K562 (cell line): ENCODE results near the gene ADSS2. TPM values are rescaled to one million over a fixed set of nuclear protein-coding genes. Genes with fewer than 3 reads are reported as not detected.

Source experiments
- AFF4 ChIP-seq: sonication (generic); formaldehyde crosslinking; IDR thresholded peaks from 2 replicates; pipeline ENCODE4 v1.8.0; 2023; ENCODE audit warnings: mild to moderate bottlenecking, missing genetic modification reagents
- C11orf30 ChIP-seq: fragments of 450-650 bp; IDR thresholded peaks from 2 replicates; pipeline ENCODE4 v1.6.1; 2016; ENCODE audit warnings: low read depth, mild to moderate bottlenecking
- CXXC5 ChIP-seq: fragments of 250-450 bp; sonication (Bioruptor Pico); IDR thresholded peaks from 2 replicates; pipeline ENCODE4 v1.8.0; 2022; ENCODE audit warnings: inconsistent platforms, mild to moderate bottlenecking, moderate library complexity
- DDX20 ChIP-seq: fragments of 450-650 bp; IDR thresholded peaks from 2 replicates; pipeline ENCODE4 v1.6.1; 2016; ENCODE audit warnings: missing genetic modification characterization, low read depth, mild to moderate bottlenecking, missing compliant biosample characterization, moderate library complexity
- HINFP ChIP-seq: fragments of 450-650 bp; conservative IDR thresholded peaks from 2 replicates; pipeline ENCODE4 v1.6.1; 2016; ENCODE audit warnings: missing genetic modification characterization, low read depth, mild to moderate bottlenecking, control low read depth, missing compliant biosample characterization
- KAT2B ChIP-seq: IDR thresholded peaks from one replicate; pipeline ENCODE4 v1.6.1; 2012; ENCODE audit warnings: low read depth, mild to moderate bottlenecking, control low read depth, inconsistent platforms, low read length, moderate library complexity
- MTF1 ChIP-seq: fragments of 250-450 bp; sonication (Bioruptor Pico); IDR thresholded peaks from 2 replicates; pipeline ENCODE4 v1.9.0; 2021; ENCODE audit warnings: moderate library complexity, mild to moderate bottlenecking, inconsistent platforms, borderline replicate concordance
- NFIC ChIP-seq: fragments of 450-650 bp; IDR thresholded peaks from 2 replicates; pipeline ENCODE4 v1.6.1; 2017; ENCODE audit warnings: mild to moderate bottlenecking, inconsistent platforms
- NR0B1 ChIP-seq: fragments of 450-650 bp; IDR thresholded peaks from one replicate; pipeline ENCODE4 v1.6.1; 2018; ENCODE audit warnings: mild to moderate bottlenecking, moderate library complexity; ENCODE audit not compliant: partially characterized antibody
- PCBP1 ChIP-seq: fragments of 200-400 bp; formaldehyde crosslinking; IDR thresholded peaks from 2 replicates; pipeline ENCODE4 v1.6.1; 2018; ENCODE audit warnings: mild to moderate bottlenecking, low read depth, low read length; ENCODE audit not compliant: poor library complexity, severe bottlenecking
- POLR2AphosphoS5 ChIP-seq: IDR thresholded peaks from 2 replicates; pipeline ENCODE4 v1.6.1; 2011; ENCODE audit warnings: mild to moderate bottlenecking, low read depth, low read length, moderate library complexity; ENCODE audit not compliant: control insufficient read depth, insufficient read depth
- RHOXF2B ChIP-seq: fragments of 250-450 bp; sonication (Bioruptor Pico); conservative IDR thresholded peaks from 2 replicates; pipeline ENCODE4 v1.5.1; 2021
- ZBTB8A ChIP-seq: fragments of 450-650 bp; IDR thresholded peaks from 2 replicates; pipeline ENCODE4 v1.6.1; 2018; ENCODE audit warnings: mild to moderate bottlenecking, moderate library complexity; ENCODE audit not compliant: partially characterized antibody
- ZBTB9 ChIP-seq: fragments of 450-650 bp; formaldehyde crosslinking; IDR thresholded peaks from 2 replicates; pipeline ENCODE4 v1.4.0; 2020; ENCODE audit warnings: mild to moderate bottlenecking, moderate library complexity
- ZFPM2 ChIP-seq: fragments of 250-450 bp; sonication (Bioruptor Pico); IDR thresholded peaks from 2 replicates; pipeline ENCODE4 v1.5.1; 2022; ENCODE audit warnings: mild to moderate bottlenecking
- ZNF232 ChIP-seq: sonication (generic); formaldehyde crosslinking; IDR thresholded peaks from 2 replicates; pipeline ENCODE4 v1.8.0; 2022; ENCODE audit warnings: mild to moderate bottlenecking, missing genetic modification reagents
- ZNF512 ChIP-seq: IDR thresholded peaks from 2 replicates; pipeline ENCODE4 v1.6.1; 2016; ENCODE audit warnings: missing genetic modification characterization, missing compliant biosample characterization
- ZNF57 ChIP-seq: fragments of 450-650 bp; formaldehyde crosslinking; IDR thresholded peaks from 2 replicates; pipeline ENCODE4 v1.4.0; 2020; ENCODE audit warnings: mild to moderate bottlenecking, moderate library complexity
- polyA plus RNA-seq, 8 experiments: library from polyadenylated mRNA; depleted of rRNA in 4 of 8; stranded (reverse) in 5 of 8; unstranded in 3 of 8; fragments of >200 nt; fragmentation: Nextera tagmentation in 2 of 8; fragmentation: Illumina TruSeq in 1 of 8; extraction: Ambion mirVana in 2 of 8; extraction: Trizol in 1 of 8; gene quantifications; 2 replicates each; pipeline versions ENCODE4 v1.2.1 to v1.2.3, GENCODE V29; 2011 to 2014; ENCODE audit warnings: inconsistent platforms in 1 of 8, missing spikeins in 1 of 8
- total RNA-seq, 7 experiments: library from RNA; depleted of rRNA in 6 of 7; stranded (reverse); fragments of >200 nt in 6 of 7; fragmentation: Illumina TruSeq in 2 of 7; extraction: Trizol in 2 of 7; gene quantifications; 2 replicates each; pipeline versions ENCODE4 v1.2.1 to v1.2.3, GENCODE V29; 2011 to 2021; ENCODE audit warnings: low replicate concordance in 1 of 7

The ADSS2 gene
- total and polyA plus RNA-seq, 9 of the 15 experiments (the other 6 are each of a cell fraction or from before 2014, with no cell fraction given) = 8.8 to 63.8 (median 59.4) TPM

- TF ChIP-seq HINFP (tag) = no peak
- TF ChIP-seq MTF1 (CRISPR knock-in tag) = no peak
- TF ChIP-seq RHOXF2B (CRISPR knock-in tag) = no peak
- TF ChIP-seq CXXC5 = peak; percentile 53
- no peak for TF ChIP-seq DDX20 (tag)
- TF ChIP-seq ZNF57 = no peak
- TF ChIP-seq NFIC = no peak
- no peak for TF ChIP-seq POLR2AphosphoS5
- peak; percentile 74 for TF ChIP-seq ZBTB9 (CRISPR knock-in tag)
- TF ChIP-seq ZNF232 = no peak
- TF ChIP-seq KAT2B = no peak
- TF ChIP-seq ZFPM2 (CRISPR knock-in tag) = no peak
- no peak for TF ChIP-seq ZNF512 (tag)
- no peak for TF ChIP-seq C11orf30
- no peak for TF ChIP-seq NR0B1
- no peak for TF ChIP-seq ZBTB8A
- no peak for TF ChIP-seq PCBP1
- TF ChIP-seq AFF4 = no peak
Measured at GRCh38 chr1:244367399-244368114, 84.2 kb downstream of the ADSS2 start (continued).
